Measurements from ENCODE around the gene GARIN5A.
"Not testable (repeated sequence)": the region's sequence is repeated elsewhere in the genome, so short reads cannot be mapped to it uniquely, and the experiment has no call there.

Gene GARIN5A

DNA sequence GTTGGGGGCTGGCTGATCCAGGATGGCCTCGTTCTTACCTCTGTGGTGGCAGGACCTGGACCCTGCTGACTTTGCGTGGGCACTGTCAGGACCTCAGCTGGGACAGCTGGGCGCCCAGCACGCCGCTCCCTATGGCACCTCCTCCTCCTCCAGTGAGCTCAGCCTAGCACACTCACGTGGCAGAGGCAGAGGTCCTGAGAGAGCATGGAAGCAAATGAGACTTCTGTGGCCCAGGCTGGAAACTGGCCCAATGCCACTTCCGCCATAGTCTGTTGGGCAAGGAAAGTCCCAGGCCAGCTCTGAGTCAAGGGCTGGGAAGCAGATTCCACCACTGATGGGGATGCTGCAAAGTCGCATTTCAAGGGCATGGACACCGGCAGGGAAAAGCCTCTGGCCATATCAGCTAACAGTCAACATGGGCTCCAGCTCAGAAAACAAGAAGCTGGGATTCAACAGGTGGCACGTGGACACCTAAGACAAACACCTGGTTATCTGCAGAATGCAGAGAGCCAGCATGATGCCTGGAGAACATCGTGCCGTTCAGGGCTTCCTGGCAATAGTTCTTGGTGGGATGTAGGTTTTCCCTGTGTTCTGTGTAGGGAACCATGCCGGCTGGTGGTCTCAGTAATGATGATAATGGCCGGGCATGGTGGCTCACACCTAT is 27.3 kb downstream of the GARIN5A start:
- Mint-ChIP-seq H3K9me3 (no peaks in the 10 kb centered on the region), H3K4me3 (no peak overlapping the region), H3K27ac (no peak overlapping the region), H3K36me3 (no peaks in the 10 kb centered on the region), H3K4me1 (no peaks in the 10 kb centered on the region)
- ATAC-seq (no peak), DNase-seq (ENCODE audit: low spot score in 2 of 2) (no peak)

GRCh38 chr19:50447750-50448149 is 28.9 kb downstream of the GARIN5A start:
- Mint-ChIP-seq H3K36me3 (no peaks in the 10 kb centered on the region), H3K9me3 (no peaks in the 10 kb centered on the region), H3K4me1 (no peaks in the 10 kb centered on the region), H3K27ac (no peak overlapping the region), H3K4me3 (no peak overlapping the region)
- DNase-seq (ENCODE audit: low spot score in 2 of 2) (no peak), ATAC-seq (no peak)

DNA sequence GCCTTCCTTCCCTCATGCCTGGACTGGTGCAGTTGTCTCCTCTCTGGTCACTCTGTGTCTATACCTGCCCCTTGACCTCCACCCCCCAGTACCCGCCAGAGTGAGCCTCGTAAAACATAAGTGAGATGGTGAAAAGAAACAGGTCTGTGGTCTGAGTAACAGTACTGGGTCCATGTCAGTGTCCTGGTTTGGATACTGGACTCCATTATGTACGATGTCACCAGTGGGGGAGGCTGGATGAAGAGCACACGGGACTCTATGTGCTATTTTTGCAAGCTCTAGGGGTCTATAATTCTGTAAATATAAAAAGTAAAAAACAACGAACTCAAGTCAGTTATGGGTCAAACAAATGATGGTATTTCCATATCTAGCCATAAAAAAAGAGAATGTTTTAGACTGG is 29.6 kb downstream of the GARIN5A start:
- no peaks in the 10 kb centered on the region for H3K4me1 Mint-ChIP-seq
- no peak for ATAC-seq
- DNase-seq (ENCODE audit: low spot score in 2 of 2), result no peak
- no peak overlapping the region for H3K27ac Mint-ChIP-seq
- H3K36me3 Mint-ChIP-seq, result no peaks in the 10 kb centered on the region
- no peak overlapping the region for H3K4me3 Mint-ChIP-seq
- H3K9me3 Mint-ChIP-seq, result no peaks in the 10 kb centered on the region

- Mint-ChIP-seq H3K36me3 (no peaks in the 10 kb centered on the region), H3K9me3 (no peaks in the 10 kb centered on the region), H3K4me1 (peaks cover 5% of the 10 kb centered on the region), H3K4me3 (no peak overlapping the region), H3K27ac (no peak overlapping the region)
- ATAC-seq (no peak), DNase-seq (ENCODE audit: low spot score in 2 of 2) (no peak)
Observed at GRCh38 chr19:50444059-50444458, 32.6 kb downstream of the GARIN5A start.

- not testable (repeated sequence) for ATAC-seq; H3K4me1 Mint-ChIP-seq; H3K27ac Mint-ChIP-seq; H3K4me3 Mint-ChIP-seq; DNase-seq (ENCODE audit: low spot score in 2 of 2); H3K9me3 Mint-ChIP-seq; H3K36me3 Mint-ChIP-seq
Observed at GRCh38 chr19:50439130-50439529, 37.5 kb downstream of the GARIN5A start.

DNA sequence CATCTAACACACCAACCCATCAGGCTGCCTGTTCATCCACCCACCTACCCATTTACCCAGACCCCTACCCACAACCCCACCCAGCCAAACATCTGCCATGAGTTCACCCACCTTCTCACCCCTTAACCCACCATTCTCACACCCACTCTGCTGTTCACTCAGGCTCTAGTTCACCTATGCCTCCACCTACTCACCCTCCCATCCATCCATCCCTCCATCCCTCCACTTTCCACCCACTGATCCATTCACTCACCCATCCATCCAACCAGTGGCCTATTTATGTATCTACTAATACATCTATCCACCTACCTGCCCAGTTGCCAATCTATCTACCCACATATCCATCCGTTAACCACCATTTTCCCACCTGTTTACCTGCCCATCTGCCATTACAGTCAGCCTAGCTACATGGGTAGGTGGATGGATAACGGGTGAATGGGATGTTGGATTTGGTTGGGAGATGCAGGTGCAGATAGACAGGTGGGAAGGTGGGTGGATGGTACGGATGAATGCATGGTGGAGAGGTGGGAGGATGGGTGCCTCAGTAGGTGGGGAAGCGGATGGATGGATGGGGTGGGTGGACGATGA is 38.7 kb downstream of the GARIN5A start:
- Mint-ChIP-seq H3K4me1 (peaks cover 7% of the 10 kb centered on the region), H3K9me3 (no peaks in the 10 kb centered on the region), H3K27ac (no peak overlapping the region), H3K36me3 (peaks cover 3% of the 10 kb centered on the region), H3K4me3 (no peak overlapping the region)
- ATAC-seq (no peak), DNase-seq (ENCODE audit: low spot score in 2 of 2) (no peak)

DNA sequence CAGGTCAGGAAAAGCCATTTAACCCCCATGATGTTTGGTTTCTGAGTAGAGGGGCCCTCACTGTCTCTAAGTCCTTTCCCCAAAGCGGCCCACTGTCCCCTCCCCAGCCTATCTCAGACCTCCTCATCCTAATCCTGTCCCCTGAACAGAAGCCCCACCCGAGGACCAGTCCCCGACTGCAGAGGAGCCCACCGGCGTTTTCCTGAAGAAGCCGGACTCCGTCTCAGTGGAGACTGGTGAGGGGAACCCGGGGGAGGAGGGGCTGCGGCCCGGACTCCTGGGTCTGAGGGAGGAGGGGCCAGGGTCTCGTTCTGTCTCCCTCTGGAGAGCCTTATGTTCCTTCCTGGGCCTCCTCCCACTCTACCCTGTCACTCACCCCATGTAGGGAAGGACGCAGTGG is 41.0 kb downstream of the GARIN5A start:
- ATAC-seq, result no peak
- peaks cover 26% of the 10 kb centered on the region for H3K4me1 Mint-ChIP-seq
- peaks cover 4% of the 10 kb centered on the region for H3K36me3 Mint-ChIP-seq
- H3K9me3 Mint-ChIP-seq, result no peaks in the 10 kb centered on the region
- H3K27ac Mint-ChIP-seq, result peak overlapping the region; percentile 42
- DNase-seq (ENCODE audit: low spot score in 2 of 2), result no peak
- no peak overlapping the region for H3K4me3 Mint-ChIP-seq

DNA sequence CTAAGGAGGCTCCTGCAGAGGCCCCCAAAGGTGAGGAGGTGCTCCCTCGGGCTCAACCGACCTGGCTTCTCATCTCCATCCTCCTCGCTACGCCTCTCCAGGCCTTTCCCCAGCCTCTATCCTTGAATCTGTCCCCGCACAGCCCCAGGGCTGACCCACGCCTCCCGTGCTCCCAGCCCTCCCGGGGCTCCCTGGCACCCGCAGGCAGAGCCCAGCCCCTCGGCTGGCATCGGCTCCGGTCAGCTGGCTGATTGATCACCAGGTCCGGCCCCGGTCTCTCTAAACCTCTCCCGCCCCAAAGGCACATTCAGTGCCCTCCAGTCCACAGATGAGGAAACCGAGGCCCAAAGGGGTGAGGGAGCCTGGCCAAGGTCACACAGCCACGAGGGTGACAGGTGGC is 41.4 kb downstream of the GARIN5A start:
- Mint-ChIP-seq H3K4me3 (no peak overlapping the region), H3K4me1 (peaks cover 28% of the 10 kb centered on the region), H3K9me3 (no peaks in the 10 kb centered on the region), H3K36me3 (peaks cover 4% of the 10 kb centered on the region), H3K27ac (no peak overlapping the region)
- DNase-seq (ENCODE audit: low spot score in 2 of 2) (no peak), ATAC-seq (no peak)

DNA sequence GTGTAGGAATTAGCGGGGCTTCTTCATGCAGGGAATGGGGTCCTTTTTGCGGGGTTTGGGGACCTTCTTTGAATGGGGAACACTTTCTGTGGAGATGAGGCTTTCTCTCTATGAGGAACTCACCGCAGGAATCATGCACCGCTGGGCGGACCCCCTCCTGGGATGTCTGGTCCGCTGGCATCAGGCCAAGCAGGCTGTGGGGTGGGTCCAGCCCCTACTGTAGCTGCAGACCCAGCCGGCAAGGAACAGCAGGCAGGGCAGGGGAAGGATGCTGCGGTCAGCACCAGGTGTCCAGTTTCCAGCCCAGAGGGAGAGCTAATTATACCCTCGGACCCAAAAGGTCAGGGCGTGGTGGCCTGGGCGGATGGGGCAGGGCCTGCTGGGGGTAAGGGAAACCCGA is 42.1 kb downstream of the GARIN5A start:
- Mint-ChIP-seq H3K9me3 (no peaks in the 10 kb centered on the region), H3K36me3 (peaks cover 4% of the 10 kb centered on the region), H3K4me1 (peaks cover 23% of the 10 kb centered on the region), H3K27ac (no peak overlapping the region), H3K4me3 (no peak overlapping the region)
- DNase-seq (ENCODE audit: low spot score in 2 of 2) (no peak), ATAC-seq (no peak)

- H3K27ac Mint-ChIP-seq, result peak overlapping the region; percentile 92
Observed at GRCh38 chr19:50433201-50434180, 43.2 kb downstream of the GARIN5A start.

GRCh38 chr19:50432221-50433028 is 44.2 kb downstream of the GARIN5A start, which contains the start of gene MYBPC2:
TSS of gene MYBPC2 (plus strand) at chr19:50432892. CDS start at chr19:50432954, 62 bp downstream.
- ATAC-seq (no peak), DNase-seq (ENCODE audit: low spot score in 2 of 2) (no peak)
- peaks cover 22% of the 10 kb centered on the region for H3K4me1 Mint-ChIP-seq
- H3K9me3 Mint-ChIP-seq, result no peaks in the 10 kb centered on the region
- peaks cover 4% of the 10 kb centered on the region for H3K36me3 Mint-ChIP-seq
- peak within 1 kb of the TSS; percentile 92 for H3K27ac Mint-ChIP-seq
- H3K4me3 Mint-ChIP-seq, result peak within 1 kb of the TSS; percentile 90

More at GRCh38 chr19:50433201-50434180, 43.2 kb downstream of the GARIN5A start:
- peaks cover 22% of the 10 kb centered on the region for H3K4me1 Mint-ChIP-seq
- no peak for ATAC-seq
- peak overlapping the region; percentile 90 for H3K4me3 Mint-ChIP-seq
- DNase-seq (ENCODE audit: low spot score in 2 of 2), result no peak
- no peaks in the 10 kb centered on the region for H3K9me3 Mint-ChIP-seq
- H3K36me3 Mint-ChIP-seq, result peaks cover 4% of the 10 kb centered on the region

DNA sequence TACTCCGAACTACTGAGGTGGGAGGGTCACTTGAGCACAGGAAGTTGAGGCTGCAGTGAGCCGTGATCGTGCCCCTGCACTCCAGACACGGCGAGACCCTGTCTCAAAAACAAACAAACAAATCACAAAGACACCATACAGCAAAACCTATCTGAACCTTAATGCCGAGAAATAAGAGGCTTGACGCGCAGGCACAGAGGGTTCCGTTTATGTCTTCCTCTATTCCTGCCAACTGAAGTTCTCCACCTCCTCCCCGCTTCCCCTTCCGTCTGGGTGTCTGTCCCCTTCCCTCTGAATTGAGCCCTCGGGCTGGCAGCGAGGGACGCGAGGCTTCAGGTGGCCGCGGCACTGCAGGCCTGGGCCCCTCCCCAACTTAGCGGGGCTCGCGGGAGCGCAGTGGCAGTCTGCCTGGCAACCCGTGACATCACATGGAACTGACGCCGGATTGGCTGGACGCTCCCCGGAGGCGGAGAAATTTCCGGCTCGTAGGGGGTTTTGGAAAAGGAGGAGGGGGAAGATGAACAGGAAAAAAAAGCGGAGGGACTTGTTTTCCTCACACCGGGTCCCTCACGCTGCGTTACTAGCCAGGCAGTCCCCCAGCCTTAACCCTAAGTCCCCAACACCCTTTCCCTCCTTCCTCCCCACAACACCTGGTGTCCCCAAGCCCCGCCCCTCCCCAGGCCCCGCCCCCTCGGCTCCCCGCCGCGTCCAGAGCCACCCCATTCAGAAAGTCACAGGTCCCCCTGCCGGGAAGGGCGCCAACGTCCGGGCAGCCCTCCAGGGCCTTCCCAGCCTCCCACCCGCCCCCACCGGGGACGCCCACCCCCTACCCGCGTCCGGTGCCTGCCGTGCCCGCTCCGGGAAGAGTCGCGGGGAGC is 45.1 kb downstream of the GARIN5A start:
- DNase-seq (ENCODE audit: low spot score in 2 of 2) (peak; percentile 95 to 98), ATAC-seq (peak; percentile 91)
- peak overlapping the region; percentile 92 for H3K27ac Mint-ChIP-seq
- peaks cover 4% of the 10 kb centered on the region for H3K36me3 Mint-ChIP-seq
- peak overlapping the region; percentile 90 for H3K4me3 Mint-ChIP-seq
- H3K4me1 Mint-ChIP-seq, result peaks cover 22% of the 10 kb centered on the region
- no peaks in the 10 kb centered on the region for H3K9me3 Mint-ChIP-seq

DNA sequence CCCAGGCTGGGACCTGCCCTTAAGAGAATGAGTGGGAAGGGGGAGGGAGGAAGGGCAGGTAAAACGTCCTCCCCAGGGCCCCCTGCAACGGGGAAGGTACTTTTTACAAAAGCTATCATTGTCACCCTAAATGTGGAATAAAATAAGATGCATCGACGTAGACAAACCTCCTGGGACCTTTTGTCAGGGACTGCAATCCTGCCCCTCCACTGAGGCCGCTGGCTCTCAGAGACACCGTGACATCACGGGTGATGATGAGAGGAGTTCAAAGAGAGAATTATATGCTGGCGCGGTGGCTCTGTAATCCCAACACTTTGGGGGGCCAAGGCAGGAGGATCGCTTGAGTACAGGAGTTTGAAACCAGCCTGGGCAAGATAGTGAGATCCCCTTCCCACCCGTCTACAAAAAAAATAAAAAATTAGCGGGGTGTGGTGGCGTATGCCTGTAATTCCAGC is 45.7 kb downstream of the GARIN5A start:
- DNase-seq (ENCODE audit: low spot score in 2 of 2), result no peak
- Mint-ChIP-seq H3K9me3 (no peaks in the 10 kb centered on the region), H3K27ac (peak overlapping the region; percentile 92), H3K4me1 (peaks cover 22% of the 10 kb centered on the region), H3K4me3 (peak overlapping the region; percentile 90), H3K36me3 (peaks cover 4% of the 10 kb centered on the region)
- no peak for ATAC-seq

Data from stimulated activated effector memory CD8-positive, alpha-beta T cell treated with anti-CD3 and anti-CD28 coated beads, Interleukin-12 subunit alpha, Interleukin-12 subunit beta, amount 100 ng/mL, for 72 hours (primary cell).